H1 (cell line): Measurements from ENCODE around the gene PCSK4. TPM values are rescaled to one million over a fixed set of nuclear protein-coding genes. Genes with fewer than 3 reads are reported as not detected.

Source experiments
- KDM4A ChIP-seq: IDR thresholded peaks from one replicate; pipeline ENCODE4 v1.7.1; 2012; ENCODE audit warnings: low read depth, mild to moderate bottlenecking, moderate library complexity, low read length, inconsistent platforms; ENCODE audit not compliant: severe bottlenecking
- PHF8 ChIP-seq: fragments of 200-600 bp; sonication (generic); conservative IDR thresholded peaks from 2 replicates; pipeline ENCODE4 v1.7.1; 2012; ENCODE audit warnings: low read depth, mild to moderate bottlenecking, inconsistent platforms, low read length, moderate library complexity
- POLR2AphosphoS5 ChIP-seq: IDR thresholded peaks from 2 replicates; pipeline ENCODE4 v1.6.1; 2011; ENCODE audit warnings: low read depth, low read length
- RBBP5 ChIP-seq: IDR thresholded peaks from 2 replicates; pipeline ENCODE4 v1.7.1; 2012; ENCODE audit warnings: low read depth, mild to moderate bottlenecking, inconsistent platforms, low read length, moderate library complexity, borderline replicate concordance
- polyA plus RNA-seq, 7 experiments: library from polyadenylated mRNA; depleted of rRNA in 3 of 7; stranded (reverse) in 5 of 7; unstranded in 2 of 7; fragments of >200 nt in 5 of 7; fragments of 200-250 nt in 2 of 7; gene quantifications; 1 replicate in 5 of 7; 2 replicates in 1 of 7; 4 replicates in 1 of 7; pipeline versions ENCODE4 v1.2.1 to v1.2.3, GENCODE V29; 2011 to 2013; ENCODE audit warnings: missing spikeins in 2 of 7, mixed read lengths in 2 of 7
- total RNA-seq: library from RNA; stranded (reverse); fragmentation: NEBNext Ultra II Directional; extraction: Animal tissue kit (Norgen Biotek cat#: 25700); gene quantifications from 2 replicates; pipeline ENCODE4 v1.2.1, GENCODE V29; 2021

Gene PCSK4
- total and polyA plus RNA-seq, 2 of the 8 experiments (the other 6 are each of a cell fraction or from before 2014, with no cell fraction given): 9.8 to 10.7 TPM

GRCh38 chr19:1467490-1468273 is 22.5 kb downstream of the PCSK4 start (continued):
- TF ChIP-seq KDM4A: no peak
- no peak for TF ChIP-seq POLR2AphosphoS5
- no peak for TF ChIP-seq RBBP5
- TF ChIP-seq PHF8: no peak
